GM18511 (cell line): ENCODE measurements around the gene WFDC6.

ENCODE experiments used
- ATAC-seq: cut with Tn5 transposase; IDR thresholded peaks from one replicate; pipeline ENCODE4 v1.9.1; 2021; ENCODE audit warnings: mild to moderate bottlenecking, moderate library complexity; ENCODE audit not compliant: unreplicated experiment

WFDC6 gene

GRCh38 chr20:45518282-45518681 is 21.0 kb downstream of the WFDC6 start:
- ATAC-seq, result no peak

- no peak for ATAC-seq
Observed at GRCh38 chr20:45515147-45515913, 24.0 kb downstream of the WFDC6 start, which contains the start of gene SPINT3. SPINT3 (minus strand) TSS chr20:45515622; CDS start chr20:45515608, 14 bp downstream.

DNA sequence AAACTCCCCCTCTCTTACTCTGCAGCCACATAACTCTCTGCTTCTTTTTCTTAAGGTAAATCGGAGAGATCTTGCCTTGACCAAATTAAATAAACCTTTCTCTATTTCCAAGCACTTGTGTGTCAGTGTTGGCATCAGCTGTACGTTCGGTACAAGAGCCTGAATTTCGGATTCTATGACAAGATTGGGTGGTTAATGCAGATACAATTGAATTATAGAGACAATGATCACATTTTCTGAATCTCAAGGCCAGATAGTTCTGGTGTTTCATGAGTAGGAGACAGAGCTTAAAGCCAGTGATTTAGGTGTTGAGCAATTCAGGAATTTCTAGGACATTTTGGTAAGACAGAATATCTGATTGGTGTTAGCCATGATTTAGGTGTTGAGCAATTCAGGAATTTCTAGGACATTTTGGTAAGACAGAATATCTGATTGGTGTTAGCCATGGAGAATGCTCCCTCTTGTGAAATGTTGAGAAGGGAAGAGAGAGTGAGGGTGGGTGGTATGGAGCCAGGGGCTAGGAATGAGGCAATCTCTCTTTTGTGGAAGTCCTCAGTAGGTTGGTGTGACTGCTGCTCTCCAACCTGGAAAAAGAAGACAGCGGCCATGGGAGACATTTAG is 28.9 kb downstream of the WFDC6 start:
- ATAC-seq, result no peak

- no peak for ATAC-seq
Observed at GRCh38 chr20:45509091-45509490, 30.2 kb downstream of the WFDC6 start.

DNA sequence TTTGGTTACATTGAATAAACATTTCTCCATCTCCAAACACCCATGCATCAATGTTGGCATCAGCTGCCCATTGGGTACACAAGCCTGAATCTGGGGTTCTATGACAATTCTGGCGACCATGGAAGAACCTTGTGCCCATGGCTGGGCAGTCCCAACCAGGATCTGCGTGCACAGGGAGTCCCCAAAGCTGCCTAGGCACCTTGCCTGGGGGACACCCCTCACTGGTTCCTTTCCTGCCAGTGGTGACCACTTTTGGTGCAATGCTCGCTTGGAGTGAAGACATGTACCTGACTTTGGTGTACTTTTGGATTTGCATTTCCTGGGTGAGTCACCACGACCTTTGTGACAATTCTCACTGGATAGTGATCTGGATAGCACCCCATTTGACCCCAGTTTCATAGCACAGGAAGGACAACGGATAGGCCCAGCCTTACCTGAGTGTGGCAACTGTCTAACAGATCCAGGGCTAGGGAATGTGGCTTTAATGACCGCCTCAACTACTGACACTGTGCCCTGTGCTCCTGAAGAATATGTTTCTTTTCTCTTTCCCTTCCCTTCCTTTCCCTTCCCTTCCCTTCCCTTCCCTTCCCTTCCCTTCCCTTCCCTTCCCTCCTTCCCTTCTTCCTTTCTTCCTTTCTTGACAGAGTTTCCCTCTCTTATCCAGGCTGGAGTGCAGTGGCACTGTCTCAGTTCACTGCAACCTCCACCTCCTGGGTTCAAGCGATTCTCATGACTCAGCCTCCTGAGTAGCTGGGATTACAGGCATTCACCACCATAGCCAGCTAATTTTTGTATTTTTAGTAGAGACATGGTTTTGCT is 31.0 kb downstream of the WFDC6 start:
- ATAC-seq, result no peak

DNA sequence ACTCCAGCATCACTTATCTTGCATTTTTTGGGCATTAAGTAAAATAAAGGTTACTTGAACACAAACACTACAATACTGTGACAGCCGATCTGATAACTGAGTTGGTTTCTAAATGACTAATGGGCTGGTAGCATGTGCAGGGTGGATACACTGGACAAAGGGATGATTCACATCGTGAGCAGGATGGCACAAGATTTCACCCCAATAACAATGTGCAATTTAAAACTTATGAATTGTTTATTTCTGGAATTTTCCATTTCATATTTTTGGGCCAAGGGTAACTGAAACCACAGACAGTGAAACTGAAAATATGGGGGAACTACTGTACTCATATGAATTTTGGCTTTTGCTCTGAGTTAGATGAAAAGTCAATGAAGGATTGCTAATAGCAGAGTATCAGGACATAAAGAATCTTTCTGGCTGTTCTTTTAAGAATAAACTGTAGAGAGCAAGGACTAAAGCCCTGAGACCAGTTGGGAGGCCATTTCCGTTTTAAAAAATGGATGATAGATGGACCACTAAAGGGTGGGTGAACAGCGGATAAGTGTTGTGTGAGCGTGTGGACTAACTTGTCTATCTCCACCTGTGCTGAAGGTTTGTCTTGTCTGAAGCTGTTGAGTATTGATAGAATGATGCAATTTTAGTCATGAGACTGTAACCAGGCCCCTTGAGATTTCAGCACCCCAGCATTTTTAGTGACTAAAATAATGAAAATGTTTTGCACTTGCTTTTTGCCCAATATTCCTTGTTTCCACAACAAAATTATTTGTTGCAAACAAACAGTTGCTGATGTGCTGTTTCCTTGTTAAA is 32.1 kb downstream of the WFDC6 start:
- ATAC-seq, result peak; percentile 57

DNA sequence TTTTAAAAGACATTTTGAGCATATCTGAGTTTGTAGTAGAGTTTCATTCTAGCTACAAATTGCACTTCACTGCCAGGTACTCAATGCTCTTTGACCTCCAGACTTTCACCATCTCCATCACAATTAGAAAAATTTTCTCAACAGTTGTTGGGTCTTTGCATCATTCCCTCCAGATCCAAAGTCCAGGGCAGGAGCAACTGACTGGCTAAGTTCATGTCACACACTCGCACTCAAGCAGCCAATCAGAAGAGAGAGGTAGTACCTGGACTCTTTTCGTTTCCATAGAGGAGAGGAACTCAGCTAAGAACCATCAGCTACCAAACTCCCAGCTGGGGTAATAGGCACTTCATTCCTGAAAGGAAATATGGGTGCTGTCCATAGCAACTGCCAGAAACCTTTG is 32.9 kb downstream of the WFDC6 start:
- no peak for ATAC-seq

- ATAC-seq, result no peak
Observed at GRCh38 chr20:45503403-45503802, 35.9 kb downstream of the WFDC6 start.

DNA sequence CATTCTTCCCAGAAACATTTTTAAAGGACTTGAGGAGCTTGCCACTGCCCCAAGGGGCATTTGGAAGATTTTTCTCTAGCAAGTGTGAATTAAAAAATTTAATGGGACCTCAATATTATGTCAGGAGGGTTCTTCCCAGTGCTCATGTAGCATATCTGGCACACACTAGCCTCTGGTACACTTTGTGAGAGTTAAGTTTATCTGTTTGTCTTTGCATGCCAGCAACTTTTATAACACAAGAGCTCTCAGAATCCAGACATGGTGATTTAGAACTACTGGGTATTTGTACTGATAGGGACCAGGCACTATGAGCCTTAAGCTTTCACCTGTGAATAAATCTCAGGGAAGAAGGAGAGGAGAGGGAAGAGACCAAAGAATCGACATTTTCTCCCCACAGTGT is 36.7 kb downstream of the WFDC6 start:
- ATAC-seq, result no peak

DNA sequence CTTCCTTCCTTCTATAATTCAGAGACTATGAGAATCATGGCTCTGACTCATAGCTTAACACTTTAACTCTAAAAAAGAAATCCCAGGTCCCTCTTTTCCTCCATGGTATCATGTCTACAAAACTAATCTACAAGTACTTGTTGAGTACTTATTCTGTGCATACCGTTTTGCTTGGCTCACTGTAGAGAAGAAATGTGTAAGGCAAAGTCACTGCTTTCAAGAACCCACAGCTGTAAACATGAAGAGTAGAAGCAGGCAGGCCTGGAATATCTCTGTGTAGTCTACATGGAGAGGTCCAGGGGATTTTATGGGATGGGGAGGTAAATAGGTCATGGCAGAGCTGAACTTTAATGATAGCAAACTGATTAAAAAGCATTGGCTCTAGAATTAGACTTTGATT is 37.7 kb downstream of the WFDC6 start:
- no peak for ATAC-seq

- no peak for ATAC-seq
Observed at GRCh38 chr20:45500022-45500421, 39.3 kb downstream of the WFDC6 start.

- ATAC-seq, result no peak
Observed at GRCh38 chr20:45497971-45498494, 41.2 kb downstream of the WFDC6 start.

GRCh38 chr20:45496166-45496565 is 43.1 kb downstream of the WFDC6 start:
- ATAC-seq, result no peak

GRCh38 chr20:45495501-45495941 is 43.8 kb downstream of the WFDC6 start:
- ATAC-seq, result no peak

GRCh38 chr20:45489083-45489531 is 50.2 kb downstream of the WFDC6 start:
- no peak for ATAC-seq

- ATAC-seq, result no peak
Observed at GRCh38 chr20:45487231-45487635, 52.0 kb downstream of the WFDC6 start.

- no peak for ATAC-seq
Observed at GRCh38 chr20:45485388-45485787, 53.9 kb downstream of the WFDC6 start.

GRCh38 chr20:45484676-45485075 is 54.6 kb downstream of the WFDC6 start:
- ATAC-seq, result no peak
